GM13977 (cell line): ENCODE results near the gene LRRC10.
"Not testable (repeated sequence)": the region's sequence is repeated elsewhere in the genome, so short reads cannot be mapped to it uniquely, and the experiment has no call there.

Source experiments
- DNase-seq: peaks from one replicate; pipeline ENCODE4 v3.0.0; 2012; ENCODE audit warnings: low spot score
- CTCF ChIP-seq: IDR thresholded peaks from 2 replicates; pipeline ENCODE4 v1.5.1; 2012; ENCODE audit warnings: mild to moderate bottlenecking, control low read depth; ENCODE audit not compliant: insufficient read depth; ENCODE audit errors: extremely low read depth, missing control alignments
- in situ Hi-C: fragments of 300-500 bp; cut with MboI; formaldehyde crosslinking; loops from one replicate; pipeline ENCODE4 v1.12.0; 2022; ENCODE audit warnings: low sequenced_read_pairs, low pct_unique_long_range_greater_than_20kb, mixed read lengths, inconsistent platforms; ENCODE audit not compliant: unreplicated experiment

Gene LRRC10

DNA sequence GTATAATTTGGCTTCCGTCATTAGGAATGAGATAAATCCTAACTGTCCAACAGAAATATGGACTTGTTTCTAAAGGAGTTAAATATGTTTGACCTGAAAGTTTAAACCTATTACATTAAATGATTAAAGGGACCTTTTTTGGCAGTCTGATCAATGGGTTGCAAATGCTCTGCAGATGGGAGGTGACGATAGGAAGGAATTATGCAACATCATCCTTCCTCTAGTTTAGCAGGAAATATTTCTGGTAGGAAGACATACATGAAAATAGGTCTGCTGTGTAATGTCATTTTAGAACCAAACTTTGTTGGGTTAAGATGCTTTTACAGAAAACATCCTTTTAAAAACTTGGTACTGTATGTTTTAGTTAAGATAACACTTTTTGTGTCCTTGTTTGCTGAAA, 2.6 kb downstream of the LRRC10 start:
- in situ Hi-C loops = no loop called here
- no peak for TF ChIP-seq CTCF
- DNase-seq = no peak

- in situ Hi-C loops = not testable (repeated sequence)
These were observed 6.4 kb downstream of the LRRC10 start for GRCh38 chr12:69604275-69604674.

GRCh38 chr12:69603556-69603955, 7.2 kb downstream of the LRRC10 start:
- in situ Hi-C loops, DNase-seq: not testable (repeated sequence)

More at GRCh38 chr12:69604275-69604674, 6.4 kb downstream of the LRRC10 start:
- DNase-seq = not testable (repeated sequence)

DNA sequence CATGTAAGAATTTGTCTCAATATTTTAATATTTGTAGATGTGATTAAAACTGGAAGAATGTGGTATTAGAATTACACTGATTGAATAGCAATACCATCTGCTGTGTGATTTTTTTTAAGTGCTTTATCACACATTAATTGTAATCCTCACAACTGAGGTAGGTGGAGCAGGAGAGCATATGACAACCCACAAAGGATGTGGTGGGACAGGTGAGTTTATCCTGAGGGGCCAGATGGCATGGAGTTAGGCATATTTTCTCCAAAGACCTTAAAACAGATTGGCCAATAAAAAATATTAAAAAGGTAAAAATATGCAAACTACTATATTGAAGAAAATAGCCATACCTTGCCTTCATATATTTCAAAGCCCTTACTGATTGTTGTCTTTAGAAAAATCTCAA, 7.8 kb downstream of the LRRC10 start:
- DNase-seq = no peak
- in situ Hi-C loops = no loop called here
- TF ChIP-seq CTCF = no peak

- DNase-seq = no peak
- no peak for TF ChIP-seq CTCF
These were observed 8.6 kb downstream of the LRRC10 start for GRCh38 chr12:69601962-69602685.

DNA sequence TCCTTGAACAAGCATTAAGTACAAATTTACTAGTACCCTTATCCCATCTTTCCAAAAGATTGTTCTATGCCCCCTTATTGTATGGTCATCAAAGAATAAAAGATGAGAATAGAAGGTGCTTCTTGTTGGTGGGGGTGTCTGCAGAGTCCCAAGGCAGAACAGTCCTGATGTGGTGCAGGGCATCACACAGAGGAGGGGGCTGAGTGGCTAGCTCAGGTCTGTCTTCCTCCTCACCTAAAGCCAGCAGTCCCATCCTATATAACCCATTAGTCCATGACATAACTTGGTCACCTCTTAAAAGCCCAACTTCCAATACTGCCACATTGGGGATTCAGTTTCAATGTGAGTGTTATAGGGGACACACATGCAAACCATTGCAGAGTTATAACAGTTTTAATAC, 9.9 kb downstream of the LRRC10 start:
- no peak for TF ChIP-seq CTCF
- in situ Hi-C loops = no loop called here

More at GRCh38 chr12:69601962-69602685, 8.6 kb downstream of the LRRC10 start:
- in situ Hi-C loops = no loop called here

GRCh38 chr12:69598174-69598753, 12.4 kb downstream of the LRRC10 start:
- in situ Hi-C loops = loop anchor here (25.0 kb wide), 1 partner anchor 211 kb away; no protein-coding TSS in a partner anchor
- no peak for DNase-seq
- TF ChIP-seq CTCF = no peak

More for the DNA sequence above, 9.9 kb downstream of the LRRC10 start:
- no peak for DNase-seq
